NB4 (cell line): ENCODE measurements around the gene TMC7.

Source experiments
- POLR2A ChIP-seq: IDR thresholded peaks from 2 replicates; pipeline ENCODE4 v1.6.1; 2011; ENCODE audit warnings: mild to moderate bottlenecking; ENCODE audit not compliant: insufficient read length; ENCODE audit errors: extremely low read depth
- TF ChIP-seq, protein P1 (sequence below): IDR thresholded peaks from one replicate; pipeline ENCODE4 v1.5.1; 2012; ENCODE audit warnings: low read depth, low read length
- TF ChIP-seq, protein P2 (sequence below): IDR thresholded peaks from 2 replicates; pipeline ENCODE4 v1.6.1; 2011; ENCODE audit warnings: low read depth, low read length

DNA sequence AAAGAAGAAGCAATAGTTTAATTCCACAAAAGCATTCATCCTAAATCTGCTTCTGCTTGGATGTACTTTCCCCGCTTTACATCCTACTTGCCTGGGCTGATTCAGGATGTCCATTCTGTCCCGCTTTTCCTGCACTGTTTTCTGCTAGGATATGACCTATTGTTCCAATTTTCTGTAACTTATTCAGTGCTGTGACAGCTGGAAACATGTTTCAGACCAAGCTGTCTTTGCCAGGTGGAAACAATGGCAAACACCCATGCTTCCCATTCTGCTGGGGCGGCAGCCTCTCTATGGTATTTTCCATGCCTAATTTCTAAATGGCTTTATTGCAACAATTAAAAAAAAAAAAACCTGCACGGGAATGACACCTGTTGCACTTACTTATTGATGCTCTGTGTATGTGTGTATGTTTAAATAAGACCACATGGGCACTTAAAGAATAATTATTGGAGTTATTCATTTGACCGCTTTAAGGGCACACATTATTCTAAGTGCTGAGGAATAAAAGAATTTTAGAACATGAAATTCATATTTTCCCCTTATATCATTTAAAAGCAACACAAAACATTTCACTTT lies 104.7 kb downstream of the TMC7 start:
- TF ChIP-seq, protein P1, sequence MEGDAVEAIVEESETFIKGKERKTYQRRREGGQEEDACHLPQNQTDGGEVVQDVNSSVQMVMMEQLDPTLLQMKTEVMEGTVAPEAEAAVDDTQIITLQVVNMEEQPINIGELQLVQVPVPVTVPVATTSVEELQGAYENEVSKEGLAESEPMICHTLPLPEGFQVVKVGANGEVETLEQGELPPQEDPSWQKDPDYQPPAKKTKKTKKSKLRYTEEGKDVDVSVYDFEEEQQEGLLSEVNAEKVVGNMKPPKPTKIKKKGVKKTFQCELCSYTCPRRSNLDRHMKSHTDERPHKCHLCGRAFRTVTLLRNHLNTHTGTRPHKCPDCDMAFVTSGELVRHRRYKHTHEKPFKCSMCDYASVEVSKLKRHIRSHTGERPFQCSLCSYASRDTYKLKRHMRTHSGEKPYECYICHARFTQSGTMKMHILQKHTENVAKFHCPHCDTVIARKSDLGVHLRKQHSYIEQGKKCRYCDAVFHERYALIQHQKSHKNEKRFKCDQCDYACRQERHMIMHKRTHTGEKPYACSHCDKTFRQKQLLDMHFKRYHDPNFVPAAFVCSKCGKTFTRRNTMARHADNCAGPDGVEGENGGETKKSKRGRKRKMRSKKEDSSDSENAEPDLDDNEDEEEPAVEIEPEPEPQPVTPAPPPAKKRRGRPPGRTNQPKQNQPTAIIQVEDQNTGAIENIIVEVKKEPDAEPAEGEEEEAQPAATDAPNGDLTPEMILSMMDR: no peak
- TF ChIP-seq, protein P2, sequence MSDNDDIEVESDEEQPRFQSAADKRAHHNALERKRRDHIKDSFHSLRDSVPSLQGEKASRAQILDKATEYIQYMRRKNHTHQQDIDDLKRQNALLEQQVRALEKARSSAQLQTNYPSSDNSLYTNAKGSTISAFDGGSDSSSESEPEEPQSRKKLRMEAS: no peak
- no peak for TF ChIP-seq POLR2A
